Measurements from ENCODE around the gene HNRNPLL.
"Not testable (repeated sequence)": the region's sequence is repeated elsewhere in the genome, so short reads cannot be mapped to it uniquely, and the experiment has no call there.

DNA sequence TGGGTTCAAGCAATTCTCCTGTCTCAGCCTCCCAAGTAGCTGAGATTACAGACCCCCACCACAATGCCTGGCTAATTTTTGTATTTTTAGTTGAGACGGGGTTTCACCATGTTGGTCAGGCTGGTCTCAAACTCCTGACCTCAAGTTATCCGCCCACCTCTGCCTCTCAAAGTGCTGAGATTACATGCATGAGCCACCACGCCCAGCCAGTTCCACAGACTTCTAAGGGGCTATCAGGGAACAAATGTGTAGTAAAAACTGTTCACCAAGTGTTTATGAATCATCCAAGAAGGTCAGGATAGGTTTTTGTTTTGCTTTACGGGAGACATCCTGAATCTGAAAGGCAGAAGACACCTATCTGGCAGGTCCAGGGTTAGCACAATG is 60.5 kb downstream of the HNRNPLL start:
- not testable (repeated sequence) for TF ChIP-seq ZBTB8A (tag by site-specific recombination; IDR thresholded peaks at IDR 0.05); ZNF133 (tag by site-specific recombination; IDR thresholded peaks at IDR 0.05); YY1 (tag by site-specific recombination; IDR thresholded peaks at IDR 0.05); KLF9 (tag by site-specific recombination; IDR thresholded peaks at IDR 0.05; ENCODE audit: low read depth); ZNF423 (tag by site-specific recombination; IDR thresholded peaks at IDR 0.05); HOXA7 (CRISPR knock-in tag; IDR thresholded peaks at IDR 0.05; ENCODE audit: borderline replicate concordance); ZNF530 (tag by site-specific recombination; IDR thresholded peaks at IDR 0.05; ENCODE audit: low read depth); BCL11A (tag by site-specific recombination; IDR thresholded peaks at IDR 0.05; ENCODE audit: low read depth)
- TF ChIP-seq, protein P1, sequence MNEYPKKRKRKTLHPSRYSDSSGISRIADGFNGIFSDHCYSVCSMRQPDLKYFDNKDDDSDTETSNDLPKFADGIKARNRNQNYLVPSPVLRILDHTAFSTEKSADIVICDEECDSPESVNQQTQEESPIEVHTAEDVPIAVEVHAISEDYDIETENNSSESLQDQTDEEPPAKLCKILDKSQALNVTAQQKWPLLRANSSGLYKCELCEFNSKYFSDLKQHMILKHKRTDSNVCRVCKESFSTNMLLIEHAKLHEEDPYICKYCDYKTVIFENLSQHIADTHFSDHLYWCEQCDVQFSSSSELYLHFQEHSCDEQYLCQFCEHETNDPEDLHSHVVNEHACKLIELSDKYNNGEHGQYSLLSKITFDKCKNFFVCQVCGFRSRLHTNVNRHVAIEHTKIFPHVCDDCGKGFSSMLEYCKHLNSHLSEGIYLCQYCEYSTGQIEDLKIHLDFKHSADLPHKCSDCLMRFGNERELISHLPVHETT (tag by site-specific recombination; IDR thresholded peaks at IDR 0.05): not testable (repeated sequence)
- TF ChIP-seq, protein P2, sequence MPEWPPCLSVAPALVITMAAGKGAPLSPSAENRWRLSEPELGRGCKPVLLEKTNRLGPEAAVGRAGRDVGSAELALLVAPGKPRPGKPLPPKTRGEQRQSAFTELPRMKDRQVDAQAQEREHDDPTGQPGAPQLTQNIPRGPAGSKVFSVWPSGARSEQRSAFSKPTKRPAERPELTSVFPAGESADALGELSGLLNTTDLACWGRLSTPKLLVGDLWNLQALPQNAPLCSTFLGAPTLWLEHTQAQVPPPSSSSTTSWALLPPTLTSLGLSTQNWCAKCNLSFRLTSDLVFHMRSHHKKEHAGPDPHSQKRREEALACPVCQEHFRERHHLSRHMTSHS (tag by site-specific recombination; IDR thresholded peaks at IDR 0.05): not testable (repeated sequence)
- TF ChIP-seq, protein P3, sequence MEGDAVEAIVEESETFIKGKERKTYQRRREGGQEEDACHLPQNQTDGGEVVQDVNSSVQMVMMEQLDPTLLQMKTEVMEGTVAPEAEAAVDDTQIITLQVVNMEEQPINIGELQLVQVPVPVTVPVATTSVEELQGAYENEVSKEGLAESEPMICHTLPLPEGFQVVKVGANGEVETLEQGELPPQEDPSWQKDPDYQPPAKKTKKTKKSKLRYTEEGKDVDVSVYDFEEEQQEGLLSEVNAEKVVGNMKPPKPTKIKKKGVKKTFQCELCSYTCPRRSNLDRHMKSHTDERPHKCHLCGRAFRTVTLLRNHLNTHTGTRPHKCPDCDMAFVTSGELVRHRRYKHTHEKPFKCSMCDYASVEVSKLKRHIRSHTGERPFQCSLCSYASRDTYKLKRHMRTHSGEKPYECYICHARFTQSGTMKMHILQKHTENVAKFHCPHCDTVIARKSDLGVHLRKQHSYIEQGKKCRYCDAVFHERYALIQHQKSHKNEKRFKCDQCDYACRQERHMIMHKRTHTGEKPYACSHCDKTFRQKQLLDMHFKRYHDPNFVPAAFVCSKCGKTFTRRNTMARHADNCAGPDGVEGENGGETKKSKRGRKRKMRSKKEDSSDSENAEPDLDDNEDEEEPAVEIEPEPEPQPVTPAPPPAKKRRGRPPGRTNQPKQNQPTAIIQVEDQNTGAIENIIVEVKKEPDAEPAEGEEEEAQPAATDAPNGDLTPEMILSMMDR (tag by site-specific recombination; IDR thresholded peaks at IDR 0.05): not testable (repeated sequence)
- TF ChIP-seq, protein P4, sequence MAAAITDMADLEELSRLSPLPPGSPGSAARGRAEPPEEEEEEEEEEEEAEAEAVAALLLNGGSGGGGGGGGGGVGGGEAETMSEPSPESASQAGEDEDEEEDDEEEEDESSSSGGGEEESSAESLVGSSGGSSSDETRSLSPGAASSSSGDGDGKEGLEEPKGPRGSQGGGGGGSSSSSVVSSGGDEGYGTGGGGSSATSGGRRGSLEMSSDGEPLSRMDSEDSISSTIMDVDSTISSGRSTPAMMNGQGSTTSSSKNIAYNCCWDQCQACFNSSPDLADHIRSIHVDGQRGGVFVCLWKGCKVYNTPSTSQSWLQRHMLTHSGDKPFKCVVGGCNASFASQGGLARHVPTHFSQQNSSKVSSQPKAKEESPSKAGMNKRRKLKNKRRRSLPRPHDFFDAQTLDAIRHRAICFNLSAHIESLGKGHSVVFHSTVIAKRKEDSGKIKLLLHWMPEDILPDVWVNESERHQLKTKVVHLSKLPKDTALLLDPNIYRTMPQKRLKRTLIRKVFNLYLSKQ (tag by site-specific recombination; IDR thresholded peaks at IDR 0.05; ENCODE audit: borderline replicate concordance): not testable (repeated sequence)
- TF ChIP-seq, protein P5, sequence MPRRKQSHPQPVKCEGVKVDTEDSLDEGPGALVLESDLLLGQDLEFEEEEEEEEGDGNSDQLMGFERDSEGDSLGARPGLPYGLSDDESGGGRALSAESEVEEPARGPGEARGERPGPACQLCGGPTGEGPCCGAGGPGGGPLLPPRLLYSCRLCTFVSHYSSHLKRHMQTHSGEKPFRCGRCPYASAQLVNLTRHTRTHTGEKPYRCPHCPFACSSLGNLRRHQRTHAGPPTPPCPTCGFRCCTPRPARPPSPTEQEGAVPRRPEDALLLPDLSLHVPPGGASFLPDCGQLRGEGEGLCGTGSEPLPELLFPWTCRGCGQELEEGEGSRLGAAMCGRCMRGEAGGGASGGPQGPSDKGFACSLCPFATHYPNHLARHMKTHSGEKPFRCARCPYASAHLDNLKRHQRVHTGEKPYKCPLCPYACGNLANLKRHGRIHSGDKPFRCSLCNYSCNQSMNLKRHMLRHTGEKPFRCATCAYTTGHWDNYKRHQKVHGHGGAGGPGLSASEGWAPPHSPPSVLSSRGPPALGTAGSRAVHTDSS (tag by site-specific recombination; IDR thresholded peaks at IDR 0.05): not testable (repeated sequence)

Data from HEK293 (cell line).